Fibroblast of lung (primary cell): ENCODE results near the gene AKAP13. TPM values are rescaled to one million over a fixed set of nuclear protein-coding genes. Genes with fewer than 3 reads are reported as not detected.

ENCODE experiments used
- DNase-seq, 2 donors: peaks; one replicate each; pipeline versions ENCODE4 v3.0.0 to v3.0.0-alpha.2; 2010; ENCODE audit warnings: low read depth in 2 of 2
- H2AFZ ChIP-seq: 2 replicates; pipeline ENCODE4 v1.5.1; 2012; ENCODE audit warnings: low read length, control low read depth, inconsistent platforms
- H3K27ac ChIP-seq: 2 replicates; pipeline ENCODE4 v1.5.1; 2011; ENCODE audit warnings: low read length, control low read depth; ENCODE audit not compliant: insufficient read depth
- H3K27me3 ChIP-seq: 2 replicates; pipeline ENCODE4 v1.5.1; 2011; ENCODE audit warnings: mild to moderate bottlenecking, low read length; ENCODE audit not compliant: control insufficient read depth, insufficient read depth
- H3K36me3 ChIP-seq: 2 replicates; pipeline ENCODE4 v1.5.1; 2011; ENCODE audit warnings: low read length; ENCODE audit not compliant: control insufficient read depth, insufficient read depth
- H3K4me1 ChIP-seq: 2 replicates; pipeline ENCODE4 v1.5.1; 2011; ENCODE audit warnings: low read length; ENCODE audit not compliant: control insufficient read depth, insufficient read depth; ENCODE audit errors: extremely low read depth
- H3K4me2 ChIP-seq: 2 replicates; pipeline ENCODE4 v1.5.1; 2011; ENCODE audit warnings: low read length, control low read depth; ENCODE audit not compliant: insufficient read depth; ENCODE audit errors: extremely low read depth
- H3K4me3 ChIP-seq, 4 experiments: fragments of 200-600 bp in 1 of 4; sonication (generic) in 1 of 4; replicated peaks in 1 of 4; 2 replicates each; pipeline ENCODE4 v1.5.1; 2011 to 2016; ENCODE audit warnings: low read length in 4 of 4, low read depth in 3 of 4, mild to moderate bottlenecking in 3 of 4, control low read depth in 2 of 4, inconsistent platforms in 1 of 4, mixed read lengths in 1 of 4; ENCODE audit not compliant: insufficient read depth in 1 of 4; ENCODE audit errors: control extremely low read depth in 1 of 4
- H3K79me2 ChIP-seq: 2 replicates; pipeline ENCODE4 v1.5.1; 2012; ENCODE audit warnings: mild to moderate bottlenecking, low read length, inconsistent platforms; ENCODE audit not compliant: control insufficient read depth, insufficient read depth
- H3K9ac ChIP-seq: 2 replicates; pipeline ENCODE4 v1.5.1; 2011; ENCODE audit warnings: mild to moderate bottlenecking, low read length, control low read depth; ENCODE audit not compliant: insufficient read depth
- H3K9me3 ChIP-seq: 2 replicates; pipeline ENCODE4 v1.5.1; 2012; ENCODE audit warnings: low read depth, low read length; ENCODE audit not compliant: control insufficient read depth, insufficient read depth
- H4K20me1 ChIP-seq: 2 replicates; pipeline ENCODE4 v1.5.1; 2011; ENCODE audit warnings: low read length; ENCODE audit not compliant: control insufficient read depth, insufficient read depth; ENCODE audit errors: extremely low read depth
- EZH2 ChIP-seq: IDR thresholded peaks from 2 replicates; pipeline ENCODE4 v1.5.1; 2012; ENCODE audit warnings: low read length, control low read depth, mild to moderate bottlenecking; ENCODE audit errors: missing control alignments
- polyA plus RNA-seq, 2 donors: library from polyadenylated mRNA; depleted of rRNA in 1 of 2; stranded (reverse) in 1 of 2; unstranded in 1 of 2; fragments of >200 nt; gene quantifications; 2 replicates each; pipeline ENCODE4 v1.2.1, GENCODE V29; 2011 to 2012; ENCODE audit warnings: missing spikeins in 1 of 2
- total RNA-seq: library from RNA; depleted of rRNA; stranded (reverse); fragments of >200 nt; gene quantifications from 2 replicates; pipeline ENCODE4 v1.2.1, GENCODE V29; 2014
- TF ChIP-seq, protein P1 (sequence below), 2 donors: IDR thresholded peaks in 1 of 2; conservative IDR thresholded peaks in 1 of 2; 1 replicate in 1 of 2; 2 replicates in 1 of 2; pipeline ENCODE4 v1.5.1; 2011 to 2012; ENCODE audit warnings: low read length in 2 of 2, control low read depth in 1 of 2, inconsistent platforms in 1 of 2, low read depth in 1 of 2, mild to moderate bottlenecking in 1 of 2

Gene AKAP13
- total and polyA plus RNA-seq, 2 donors (not counting 1 experiment from before 2014, with no cell fraction given) = 8.3 to 68.4 TPM

DNA sequence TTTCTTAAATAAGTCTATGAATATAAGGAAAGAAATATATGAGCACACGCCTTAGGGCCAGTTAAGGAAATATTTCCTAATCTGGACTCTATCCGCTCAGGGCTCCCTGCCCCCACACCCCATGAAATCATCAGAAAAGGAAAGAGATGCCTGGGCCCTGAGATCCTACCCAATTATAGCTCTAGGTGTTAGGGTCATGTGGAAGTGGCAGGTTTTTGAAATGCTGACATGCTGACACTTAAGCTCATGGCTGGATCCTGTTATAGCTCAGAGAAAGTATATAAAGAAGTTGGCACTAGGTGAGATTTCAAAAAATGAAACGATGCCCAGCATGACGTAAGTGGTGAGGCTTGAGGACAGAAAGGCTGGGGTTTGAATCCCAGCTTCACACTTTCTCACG is 43.5 kb upstream of the AKAP13 start:
- TF ChIP-seq, protein P1, sequence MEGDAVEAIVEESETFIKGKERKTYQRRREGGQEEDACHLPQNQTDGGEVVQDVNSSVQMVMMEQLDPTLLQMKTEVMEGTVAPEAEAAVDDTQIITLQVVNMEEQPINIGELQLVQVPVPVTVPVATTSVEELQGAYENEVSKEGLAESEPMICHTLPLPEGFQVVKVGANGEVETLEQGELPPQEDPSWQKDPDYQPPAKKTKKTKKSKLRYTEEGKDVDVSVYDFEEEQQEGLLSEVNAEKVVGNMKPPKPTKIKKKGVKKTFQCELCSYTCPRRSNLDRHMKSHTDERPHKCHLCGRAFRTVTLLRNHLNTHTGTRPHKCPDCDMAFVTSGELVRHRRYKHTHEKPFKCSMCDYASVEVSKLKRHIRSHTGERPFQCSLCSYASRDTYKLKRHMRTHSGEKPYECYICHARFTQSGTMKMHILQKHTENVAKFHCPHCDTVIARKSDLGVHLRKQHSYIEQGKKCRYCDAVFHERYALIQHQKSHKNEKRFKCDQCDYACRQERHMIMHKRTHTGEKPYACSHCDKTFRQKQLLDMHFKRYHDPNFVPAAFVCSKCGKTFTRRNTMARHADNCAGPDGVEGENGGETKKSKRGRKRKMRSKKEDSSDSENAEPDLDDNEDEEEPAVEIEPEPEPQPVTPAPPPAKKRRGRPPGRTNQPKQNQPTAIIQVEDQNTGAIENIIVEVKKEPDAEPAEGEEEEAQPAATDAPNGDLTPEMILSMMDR (conservative IDR thresholded peaks at IDR 0.05 in 1 of 2, IDR thresholded peaks at IDR 0.05 in 1 of 2; ENCODE audit: low read depth in 1 of 2, low read length in 2 of 2) = no peak
- no peak for TF ChIP-seq EZH2
- Histone ChIP-seq H3K4me1 (peaks cover 5% of the 10 kb centered on the region), H3K4me2 (no peak overlapping the region)

DNA sequence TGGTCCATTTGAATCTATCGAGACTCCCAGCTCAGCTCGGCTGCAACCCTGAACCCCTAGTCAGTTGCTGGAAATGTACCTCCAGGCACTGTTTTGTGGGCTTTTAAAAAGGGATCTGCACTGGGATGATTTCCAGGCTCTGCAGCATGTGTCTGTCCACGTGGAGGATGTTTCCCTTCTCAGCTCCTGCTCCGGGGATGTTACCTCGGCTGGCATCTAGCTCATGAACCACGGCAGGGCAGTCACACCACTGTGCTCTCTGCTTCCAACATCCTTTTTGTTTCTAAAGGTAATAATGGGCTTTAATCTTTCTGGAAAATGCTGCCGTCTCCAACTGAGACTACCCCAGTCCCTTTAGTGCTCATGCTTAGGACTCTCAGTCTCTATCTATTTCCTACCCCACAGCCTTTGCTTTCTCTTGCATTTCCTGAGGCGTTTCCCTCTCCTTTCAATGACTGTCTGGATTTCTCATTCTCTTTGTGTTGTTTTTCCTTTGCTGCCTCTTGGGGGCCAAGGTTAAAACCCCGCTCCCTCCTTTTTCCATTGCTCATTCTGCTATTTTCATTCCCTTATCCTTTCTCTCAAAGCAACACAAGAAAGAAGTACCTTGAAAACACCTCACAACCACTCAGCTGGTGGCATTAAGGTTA is 42.9 kb upstream of the AKAP13 start:
- Histone ChIP-seq H3K79me2 (no peaks in the 10 kb centered on the region), H2AFZ (peak overlapping the region; percentile 40), H3K36me3 (no peaks in the 10 kb centered on the region), H3K9me3 (no peaks in the 10 kb centered on the region), H3K27ac (no peak overlapping the region), H3K4me1 (peaks cover 5% of the 10 kb centered on the region), H4K20me1 (no peaks in the 10 kb centered on the region), H3K4me2 (no peak overlapping the region), H3K9ac (no peak overlapping the region), H3K4me3 (no peak overlapping the region), H3K27me3 (no peaks in the 10 kb centered on the region)
- DNase-seq = no peak
- TF ChIP-seq, protein P1 (conservative IDR thresholded peaks at IDR 0.05 in 1 of 2, IDR thresholded peaks at IDR 0.05 in 1 of 2; ENCODE audit: low read depth in 1 of 2, low read length in 2 of 2) = no peak
- TF ChIP-seq EZH2 = no peak

More for the DNA sequence above, 43.5 kb upstream of the AKAP13 start:
- no peaks in the 10 kb centered on the region for H3K79me2 ChIP-seq
- no peak overlapping the region for H3K4me3 ChIP-seq
- no peaks in the 10 kb centered on the region for H3K36me3 ChIP-seq
- no peak overlapping the region for H3K27ac ChIP-seq
- H4K20me1 ChIP-seq = no peaks in the 10 kb centered on the region
- DNase-seq = no peak
- H3K9me3 ChIP-seq = no peaks in the 10 kb centered on the region
- no peak overlapping the region for H2AFZ ChIP-seq
- H3K27me3 ChIP-seq = no peaks in the 10 kb centered on the region
- no peak overlapping the region for H3K9ac ChIP-seq

DNA sequence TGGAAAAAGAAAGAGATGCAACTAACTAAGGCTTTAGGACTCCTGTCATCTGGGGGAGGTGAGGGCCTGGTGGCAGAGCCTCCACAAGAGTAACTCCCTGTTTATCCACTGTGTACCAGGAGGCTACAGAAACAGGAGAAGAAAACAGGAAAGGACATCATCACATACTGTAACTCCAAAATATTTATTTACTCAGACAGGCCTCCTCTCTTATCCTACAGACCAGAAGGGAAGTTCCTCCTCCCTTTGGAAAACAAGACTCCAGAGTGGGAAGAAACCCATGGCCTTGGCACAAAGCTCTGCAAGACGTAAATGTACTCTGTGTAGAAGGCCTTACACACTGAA is 40.1 kb upstream of the AKAP13 start:
- peaks cover 6% of the 10 kb centered on the region for H3K4me1 ChIP-seq
- H2AFZ ChIP-seq = no peak overlapping the region
- H3K4me2 ChIP-seq = no peak overlapping the region
- TF ChIP-seq, protein P1 (conservative IDR thresholded peaks at IDR 0.05 in 1 of 2, IDR thresholded peaks at IDR 0.05 in 1 of 2; ENCODE audit: low read depth in 1 of 2, low read length in 2 of 2) = no peak
- no peak for TF ChIP-seq EZH2
- no peak for DNase-seq
- H3K9me3 ChIP-seq = no peaks in the 10 kb centered on the region
- no peaks in the 10 kb centered on the region for H4K20me1 ChIP-seq
- H3K9ac ChIP-seq = no peak overlapping the region
- no peak overlapping the region for H3K27ac ChIP-seq
- no peak overlapping the region for H3K4me3 ChIP-seq
- no peaks in the 10 kb centered on the region for H3K27me3 ChIP-seq
- no peaks in the 10 kb centered on the region for H3K36me3 ChIP-seq
- H3K79me2 ChIP-seq = no peaks in the 10 kb centered on the region
